GM15510 (cell line): Measurements from ENCODE around the gene B3GNT8.

Source experiments
- POLR2A ChIP-seq: IDR thresholded peaks from 3 replicates; pipeline ENCODE4 v1.6.1; 2011; ENCODE audit warnings: borderline replicate concordance; ENCODE audit not compliant: insufficient read length; ENCODE audit errors: extremely low read depth

B3GNT8 gene

GRCh38 chr19:41426952-41427646, at the start of gene B3GNT8:
B3GNT8 (minus strand) TSS chr19:41427374; CDS start chr19:41426778, 596 bp downstream.
- TF ChIP-seq POLR2A: no peak

- TF ChIP-seq POLR2A: no peak
These were observed 49.4 kb upstream of the B3GNT8 start for GRCh38 chr19:41476583-41476982.

GRCh38 chr19:41462497-41462896, 35.3 kb upstream of the B3GNT8 start:
- no peak for TF ChIP-seq POLR2A

- TF ChIP-seq POLR2A: no peak
These were observed 30.1 kb upstream of the B3GNT8 start for GRCh38 chr19:41457241-41457640.

- TF ChIP-seq POLR2A: no peak
These were observed 29.3 kb upstream of the B3GNT8 start for GRCh38 chr19:41456342-41456918.

GRCh38 chr19:41455936-41456335, 28.8 kb upstream of the B3GNT8 start:
- no peak for TF ChIP-seq POLR2A

GRCh38 chr19:41452584-41453275, 25.6 kb upstream of the B3GNT8 start:
- TF ChIP-seq POLR2A: no peak

GRCh38 chr19:41449865-41450178, 22.6 kb upstream of the B3GNT8 start:
- no peak for TF ChIP-seq POLR2A

- TF ChIP-seq POLR2A: no peak
These were observed 22.1 kb upstream of the B3GNT8 start for GRCh38 chr19:41449079-41449864.

GRCh38 chr19:41447732-41448332, 20.7 kb upstream of the B3GNT8 start:
- no peak for TF ChIP-seq POLR2A

GRCh38 chr19:41445575-41445974, 18.4 kb upstream of the B3GNT8 start:
- TF ChIP-seq POLR2A: no peak

- no peak for TF ChIP-seq POLR2A
These were observed 16.8 kb upstream of the B3GNT8 start for GRCh38 chr19:41443813-41444455.

- no peak for TF ChIP-seq POLR2A
These were observed 15.5 kb upstream of the B3GNT8 start, which contains the start of gene ERICH4 for GRCh38 chr19:41442473-41443355. ERICH4 (plus strand) TSS chr19:41443156; CDS start chr19:41443170, 14 bp downstream.

- no peak for TF ChIP-seq POLR2A
These were observed 14.3 kb upstream of the B3GNT8 start for GRCh38 chr19:41441321-41441945.
